Suppressor macrophage (primary cell): ENCODE results near the gene ANKRD26.
A peak's percentile ranks its signal among the peaks of the same experiment; 100 is the strongest.
"Not testable (repeated sequence)": the region's sequence is repeated elsewhere in the genome, so short reads cannot be mapped to it uniquely, and the experiment has no call there.

ENCODE experiments used
- DNase-seq, 4 experiments: peaks; one replicate each; pipeline ENCODE4 v3.0.0-alpha.2; 2020 to 2022
- total RNA-seq, 17 experiments: gene quantifications; one replicate each; lab custom pipeline; 2026; ENCODE audit warnings: mixed read lengths in 6 of 17, inconsistent platforms in 3 of 17; lab: John Stamatoyannopoulos, UW

The ANKRD26 gene
- total RNA-seq, result 4.3 to 26.9 (median 15.8) reads per million in 17 experiments

GRCh38 chr10:27099916-27100812, at the start of gene ANKRD26:
ANKRD26 (minus strand) TSS chr10:27100494; CDS start chr10:27100326, 168 bp downstream.
- peak; percentile 99 to 100 (median 100) for DNase-seq

- no peak for DNase-seq
Observed at GRCh38 chr10:27147701-27148100, 47.4 kb upstream of the ANKRD26 start.

GRCh38 chr10:27145937-27146336, 45.6 kb upstream of the ANKRD26 start:
- DNase-seq, result no peak

GRCh38 chr10:27143686-27144085, 43.4 kb upstream of the ANKRD26 start:
- no peak for DNase-seq

GRCh38 chr10:27138277-27138676, 38.0 kb upstream of the ANKRD26 start:
- DNase-seq, result no peak

- peak in 3 of 4 experiments; percentile 21 to 50 (median 47) for DNase-seq
Observed at GRCh38 chr10:27134371-27134770, 34.1 kb upstream of the ANKRD26 start.

- no peak for DNase-seq
Observed at GRCh38 chr10:27108165-27108564, 7.9 kb upstream of the ANKRD26 start.

GRCh38 chr10:27104919-27105318, 4.6 kb upstream of the ANKRD26 start:
- DNase-seq, result no peak

GRCh38 chr10:27100813-27101347, 586 bp upstream of the ANKRD26 start:
- DNase-seq, result no peak

- DNase-seq, result no peak
Observed at GRCh38 chr10:27099448-27099847, 846 bp downstream of the ANKRD26 start.

- DNase-seq, result no peak
Observed at GRCh38 chr10:27088119-27089044, 11.9 kb downstream of the ANKRD26 start.

GRCh38 chr10:27072436-27073114, 27.7 kb downstream of the ANKRD26 start:
- no peak for DNase-seq

- peak in 2 of 4 experiments; percentile 3 to 11 for DNase-seq
Observed at GRCh38 chr10:27068217-27068891, 31.9 kb downstream of the ANKRD26 start.

- DNase-seq, result no peak
Observed at GRCh38 chr10:27065084-27065483, 35.2 kb downstream of the ANKRD26 start.

- no peak for DNase-seq
Observed at GRCh38 chr10:27052656-27053055, 47.6 kb downstream of the ANKRD26 start.

- not testable (repeated sequence) for DNase-seq
Observed at GRCh38 chr10:27045247-27045646, 55.0 kb downstream of the ANKRD26 start.

- no peak for DNase-seq
Observed at GRCh38 chr10:27041196-27041595, 59.1 kb downstream of the ANKRD26 start.

GRCh38 chr10:27038168-27038567, 62.1 kb downstream of the ANKRD26 start:
- DNase-seq, result no peak

- peak in 1 of 4 experiments; percentile 7 for DNase-seq
Observed at GRCh38 chr10:27035163-27035562, 65.1 kb downstream of the ANKRD26 start.

GRCh38 chr10:27030060-27030459, 70.2 kb downstream of the ANKRD26 start:
- DNase-seq, result no peak

GRCh38 chr10:27022048-27022447, 78.2 kb downstream of the ANKRD26 start:
- DNase-seq, result no peak

- DNase-seq, result no peak
Observed at GRCh38 chr10:27020243-27020642, 80.1 kb downstream of the ANKRD26 start.
